Effector memory CD4-positive, alpha-beta T cell (primary cell): ENCODE measurements around the gene PELI1.

ENCODE experiments used
- DNase-seq, 3 donors: peaks; one replicate each; pipeline ENCODE4 v3.0.0-alpha.2; 2020
- H3K27ac ChIP-seq: 2 replicates; pipeline ENCODE4 v1.7.0; 2013; ENCODE audit warnings: mild to moderate bottlenecking, low read length, moderate library complexity; ENCODE audit not compliant: insufficient read depth, poor library complexity, severe bottlenecking
- H3K27me3 ChIP-seq: replicated peaks from 2 replicates; pipeline ENCODE4 v1.7.0; 2013; ENCODE audit warnings: mild to moderate bottlenecking, low read length; ENCODE audit not compliant: insufficient read depth, control insufficient read depth, poor library complexity, severe bottlenecking
- H3K36me3 ChIP-seq: 2 replicates; pipeline ENCODE4 v1.7.0; 2013; ENCODE audit warnings: mild to moderate bottlenecking, low read length, moderate library complexity; ENCODE audit not compliant: control insufficient read depth, insufficient read depth
- H3K4me1 ChIP-seq: 2 replicates; pipeline ENCODE4 v1.7.0; 2013; ENCODE audit warnings: low read length, mild to moderate bottlenecking; ENCODE audit not compliant: control insufficient read depth, insufficient read depth, poor library complexity, severe bottlenecking
- H3K4me3 ChIP-seq: 2 replicates; pipeline ENCODE4 v1.7.0; 2013; ENCODE audit warnings: low read length, low read depth, mild to moderate bottlenecking; ENCODE audit not compliant: insufficient read depth, poor library complexity, severe bottlenecking
- H3K9me3 ChIP-seq: 2 replicates; pipeline ENCODE4 v1.7.0; 2013; ENCODE audit warnings: mild to moderate bottlenecking, low read length, moderate library complexity; ENCODE audit not compliant: control insufficient read depth

Gene PELI1

DNA sequence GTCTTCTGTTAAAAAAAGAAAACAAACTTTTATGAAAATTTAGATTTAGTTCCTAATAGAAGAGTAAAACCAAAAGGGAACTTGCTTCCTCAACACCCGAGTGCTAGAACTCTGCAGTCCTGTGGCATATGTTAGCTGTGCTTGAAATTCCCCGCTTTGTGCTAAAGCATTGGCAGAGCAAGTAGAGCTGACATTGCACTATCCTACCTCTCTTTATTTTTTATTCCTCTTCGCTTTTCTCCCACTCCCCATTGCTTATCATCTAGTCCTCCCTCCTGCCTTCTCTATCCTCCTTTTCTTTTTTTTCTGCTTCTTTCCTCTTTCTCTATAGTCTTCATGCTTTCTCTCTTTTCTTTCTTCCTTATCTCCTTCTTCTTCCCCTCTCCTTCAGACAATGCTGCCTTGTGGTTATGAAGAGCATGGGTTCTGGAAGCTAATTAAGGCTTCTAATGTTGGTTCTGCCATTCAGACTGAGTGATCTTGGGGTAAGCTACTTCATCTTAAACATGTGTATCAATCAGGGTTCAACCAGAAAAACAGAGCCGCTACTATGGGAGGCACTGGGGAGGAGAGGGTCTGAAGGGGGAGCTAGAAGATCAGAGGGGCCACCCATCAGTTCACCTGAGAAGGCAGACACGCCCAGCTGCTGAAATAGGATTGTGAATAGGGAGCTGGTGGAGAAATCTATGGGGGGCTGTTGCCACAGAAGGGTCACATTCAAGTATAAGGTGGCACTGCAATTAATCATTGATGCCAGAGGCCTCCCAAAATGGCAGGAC is 31.4 kb upstream of the PELI1 start:
- Histone ChIP-seq H3K27me3 (no peaks in the 10 kb centered on the region), H3K9me3 (no peaks in the 10 kb centered on the region), H3K36me3 (no peaks in the 10 kb centered on the region), H3K4me3 (no peak overlapping the region), H3K27ac (no peak overlapping the region), H3K4me1 (no peaks in the 10 kb centered on the region)
- no peak for DNase-seq

DNA sequence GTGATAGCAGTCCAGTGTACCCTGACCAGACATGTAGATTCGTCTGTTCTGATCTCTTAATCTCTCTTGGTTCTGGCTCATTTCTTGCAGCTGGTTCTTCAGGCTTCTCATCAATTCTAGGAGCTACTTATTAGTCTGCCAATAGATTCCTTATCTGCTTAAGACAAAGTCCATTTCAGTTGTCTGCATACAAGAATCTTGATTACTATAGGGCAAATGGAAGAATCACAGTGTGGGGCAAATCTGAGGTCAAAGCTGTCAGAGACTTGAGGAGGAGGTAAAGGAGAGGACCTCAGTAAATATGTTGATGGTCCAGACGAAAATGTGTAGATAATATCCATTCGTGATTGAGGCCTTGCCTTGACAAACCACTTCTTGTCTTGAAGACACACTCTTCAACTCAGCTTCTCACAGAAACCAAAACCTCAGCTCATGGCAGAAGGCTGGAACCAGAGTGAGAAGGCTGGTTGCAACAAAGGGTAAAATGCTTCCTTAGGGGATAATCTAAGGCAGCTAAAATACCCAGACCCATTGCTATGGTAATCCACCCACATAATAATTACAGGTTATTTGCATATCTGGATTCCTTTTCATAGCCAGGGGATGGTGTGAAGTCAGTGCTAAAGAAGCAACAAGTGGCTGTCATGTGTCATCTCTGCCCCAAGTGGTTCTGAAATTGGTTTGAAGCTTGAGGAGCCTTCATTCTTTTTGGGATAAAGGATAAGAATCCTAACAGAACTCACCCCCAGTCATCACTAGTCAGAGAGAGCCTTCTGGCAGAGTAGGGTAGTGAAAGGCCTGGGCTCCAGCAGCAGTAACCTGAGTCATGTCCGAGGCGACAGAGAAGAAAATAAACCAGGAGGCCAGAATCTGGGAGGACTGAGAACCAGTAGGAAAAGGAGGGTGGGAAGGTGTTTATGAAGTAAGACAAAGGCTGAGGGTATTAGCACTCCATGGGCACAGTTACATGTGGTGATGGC is 29.2 kb upstream of the PELI1 start:
- no peak for DNase-seq
- Histone ChIP-seq H3K4me3 (no peak overlapping the region), H3K4me1 (no peaks in the 10 kb centered on the region), H3K36me3 (no peaks in the 10 kb centered on the region), H3K27me3 (no peaks in the 10 kb centered on the region), H3K27ac (no peak overlapping the region), H3K9me3 (no peaks in the 10 kb centered on the region)

DNA sequence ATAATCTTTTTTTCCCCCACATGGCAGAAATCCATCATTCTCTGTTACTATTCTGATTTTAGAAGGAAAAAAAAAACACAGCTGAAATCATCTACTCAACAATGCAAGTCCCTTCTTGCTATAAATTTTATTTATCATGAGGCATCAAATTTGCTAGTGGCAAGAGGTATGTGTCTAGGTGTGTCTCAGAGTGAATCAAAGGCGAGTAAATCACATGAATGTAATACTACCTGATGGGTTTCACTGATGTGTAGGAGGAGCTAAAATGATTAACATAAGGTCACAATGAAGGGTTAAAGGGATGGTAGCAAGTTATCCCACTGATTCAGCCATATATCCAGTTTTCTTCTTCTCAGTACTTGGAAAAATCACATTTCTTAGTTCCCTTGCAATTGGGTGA is 24.5 kb upstream of the PELI1 start:
- no peaks in the 10 kb centered on the region for H3K36me3 ChIP-seq
- DNase-seq, result no peak
- no peak overlapping the region for H3K27ac ChIP-seq
- no peak overlapping the region for H3K4me3 ChIP-seq
- no peaks in the 10 kb centered on the region for H3K9me3 ChIP-seq
- H3K4me1 ChIP-seq, result no peaks in the 10 kb centered on the region
- no peaks in the 10 kb centered on the region for H3K27me3 ChIP-seq

GRCh38 chr2:64168201-64168600 is 24.0 kb upstream of the PELI1 start:
- no peaks in the 10 kb centered on the region for H3K9me3 ChIP-seq
- H3K36me3 ChIP-seq, result no peaks in the 10 kb centered on the region
- H3K27me3 ChIP-seq, result no peaks in the 10 kb centered on the region

DNA sequence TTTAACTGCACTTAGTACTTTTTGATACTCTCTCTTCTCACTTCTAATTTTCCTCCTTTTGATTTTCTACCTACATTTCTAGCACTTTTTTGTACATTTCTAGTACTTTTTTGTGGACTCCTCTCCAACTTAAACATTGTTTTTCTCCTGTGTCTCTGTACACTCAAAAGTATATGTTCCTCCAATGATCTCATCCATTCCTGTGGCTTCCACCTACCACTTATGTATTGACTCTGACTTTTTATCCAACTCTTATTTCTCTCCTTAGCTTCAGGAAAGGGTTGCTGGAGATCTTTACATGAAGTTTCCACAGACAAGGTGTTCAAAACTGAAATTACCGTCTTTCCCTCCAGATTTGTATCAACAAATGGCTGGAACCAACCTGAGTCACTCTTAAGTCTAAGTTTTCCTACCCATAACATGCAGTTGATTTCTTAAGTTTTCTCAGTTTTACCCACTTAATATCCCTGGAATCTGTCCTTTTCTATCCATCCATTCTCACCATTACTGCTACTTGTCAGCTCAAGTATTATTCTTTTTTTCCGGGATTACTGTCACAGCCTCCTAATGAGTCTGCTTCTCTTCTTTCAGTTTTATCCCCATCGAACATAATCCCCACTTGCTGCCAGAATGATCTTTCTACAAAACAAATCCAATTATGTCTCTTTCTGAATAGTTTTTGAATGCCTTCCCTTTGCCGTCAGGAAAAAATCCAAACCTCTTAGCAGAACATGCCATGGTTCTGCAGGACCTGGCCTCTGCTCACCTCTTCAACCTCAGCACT is 22.6 kb upstream of the PELI1 start:
- H3K4me1 ChIP-seq, result no peaks in the 10 kb centered on the region
- H3K27ac ChIP-seq, result no peak overlapping the region
- H3K36me3 ChIP-seq, result no peaks in the 10 kb centered on the region
- no peaks in the 10 kb centered on the region for H3K9me3 ChIP-seq
- H3K27me3 ChIP-seq, result no peaks in the 10 kb centered on the region
- no peak for DNase-seq
- no peak overlapping the region for H3K4me3 ChIP-seq

More at GRCh38 chr2:64168201-64168600, 24.0 kb upstream of the PELI1 start:
- Histone ChIP-seq H3K27ac (no peak overlapping the region), H3K4me3 (no peak overlapping the region), H3K4me1 (no peaks in the 10 kb centered on the region)
- no peak for DNase-seq

GRCh38 chr2:64166212-64166611 is 22.0 kb upstream of the PELI1 start:
- no peak for DNase-seq
- no peak overlapping the region for H3K4me3 ChIP-seq

GRCh38 chr2:64165706-64166105 is 21.5 kb upstream of the PELI1 start:
- H3K36me3 ChIP-seq, result no peaks in the 10 kb centered on the region
- H3K4me1 ChIP-seq, result no peaks in the 10 kb centered on the region
- no peak overlapping the region for H3K27ac ChIP-seq
- no peaks in the 10 kb centered on the region for H3K9me3 ChIP-seq
- DNase-seq, result no peak
- H3K4me3 ChIP-seq, result no peak overlapping the region
- no peaks in the 10 kb centered on the region for H3K27me3 ChIP-seq

More at GRCh38 chr2:64166212-64166611, 22.0 kb upstream of the PELI1 start:
- Histone ChIP-seq H3K4me1 (no peaks in the 10 kb centered on the region), H3K9me3 (no peaks in the 10 kb centered on the region), H3K27ac (no peak overlapping the region), H3K27me3 (no peaks in the 10 kb centered on the region), H3K36me3 (no peaks in the 10 kb centered on the region)

DNA sequence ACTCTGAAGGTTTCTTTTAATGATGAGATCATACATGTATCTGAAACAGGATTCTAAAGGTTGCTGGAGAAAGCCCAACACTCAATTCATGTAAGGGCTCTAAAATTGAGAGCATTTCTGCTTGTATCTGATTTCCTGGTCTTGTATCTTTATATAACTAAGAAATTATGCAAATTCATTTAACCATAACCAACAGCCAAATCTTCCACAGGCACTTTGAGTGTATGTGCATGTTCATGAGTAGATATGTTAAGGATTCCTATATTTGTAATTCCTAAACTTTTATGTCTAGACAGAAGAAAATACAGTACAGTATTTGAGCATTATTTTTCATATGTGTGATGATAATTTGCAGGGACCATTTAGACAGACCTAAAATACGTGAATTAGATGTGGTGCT is 20.4 kb upstream of the PELI1 start:
- Histone ChIP-seq H3K27me3 (no peaks in the 10 kb centered on the region), H3K36me3 (no peaks in the 10 kb centered on the region), H3K4me3 (no peak overlapping the region), H3K9me3 (no peaks in the 10 kb centered on the region), H3K27ac (no peak overlapping the region), H3K4me1 (no peaks in the 10 kb centered on the region)
- no peak for DNase-seq

DNA sequence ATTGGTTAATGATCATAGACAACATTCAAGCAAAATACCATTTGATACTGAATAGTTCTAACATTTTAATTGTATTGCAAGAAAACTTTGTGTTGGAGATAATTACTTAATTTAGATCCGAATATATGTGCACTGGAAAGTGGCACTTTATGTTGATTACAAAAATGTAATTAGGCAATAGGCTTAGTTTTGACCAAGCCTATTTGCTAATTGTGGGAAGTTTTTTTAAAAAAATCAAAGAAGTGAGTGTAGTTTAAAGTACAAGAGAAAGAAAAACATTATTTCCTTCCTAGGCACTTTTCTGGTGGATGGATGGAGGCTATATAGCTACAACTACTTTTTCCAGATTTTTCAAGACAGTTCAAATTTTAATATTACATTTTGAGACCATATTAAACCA is 18.3 kb upstream of the PELI1 start:
- no peaks in the 10 kb centered on the region for H3K4me1 ChIP-seq
- no peaks in the 10 kb centered on the region for H3K9me3 ChIP-seq
- no peak overlapping the region for H3K27ac ChIP-seq
- no peak for DNase-seq
- H3K27me3 ChIP-seq, result no peaks in the 10 kb centered on the region
- H3K4me3 ChIP-seq, result no peak overlapping the region
- H3K36me3 ChIP-seq, result no peaks in the 10 kb centered on the region
